CD4-positive, alpha-beta T cell (primary cell): ENCODE results near the gene FHOD3. TPM values are rescaled to one million over a fixed set of nuclear protein-coding genes. Genes with fewer than 3 reads are reported as not detected.

Experiments
- ATAC-seq: fragments of 200-7000 bp; cut with Tn5 transposase; one replicate; pipeline ENCODE4 v1.10.0; 2022; ENCODE audit warnings: mild to moderate bottlenecking; ENCODE audit not compliant: poor library complexity
- CTCF ChIA-PET: fragments of 350-600 bp; sonication (Branson Sonifier 250); formaldehyde crosslinking; loops from one replicate; lab custom pipeline; 2021; ENCODE audit warnings: antibody characterized with exemption, inconsistent platforms; lab: Charles Lee
- POLR2A ChIA-PET: fragments of 350-600 bp; sonication (Branson Sonifier 250); formaldehyde crosslinking; loops from one replicate; lab custom pipeline; 2021; ENCODE audit warnings: antibody characterized with exemption, inconsistent platforms; lab: Charles Lee
- DNase-seq, 14 experiments: peaks; one replicate each; pipeline ENCODE4 v3.0.0-alpha.2; 2013 to 2020; ENCODE audit warnings: mixed read lengths in 2 of 14
- H3K27ac ChIP-seq, 2 donors: one replicate each; pipeline versions ENCODE4 v1.5.1 to v1.7.0; 2013; ENCODE audit warnings: low read length in 2 of 2, low read depth in 1 of 2, mild to moderate bottlenecking in 1 of 2
- H3K27me3 ChIP-seq, 2 experiments: 1 replicate in 1 of 2; 2 replicates in 1 of 2; pipeline versions ENCODE4 v1.6.1 to v1.7.0; 2013; ENCODE audit warnings: low read length in 2 of 2, control low read depth in 1 of 2, mild to moderate bottlenecking in 1 of 2, moderate library complexity in 1 of 2; ENCODE audit not compliant: insufficient read depth in 2 of 2, control insufficient read depth in 1 of 2
- H3K36me3 ChIP-seq: one replicate; pipeline ENCODE4 v1.6.1; 2013; ENCODE audit warnings: low read length, control low read depth; ENCODE audit not compliant: insufficient read depth
- H3K4me1 ChIP-seq: one replicate; pipeline ENCODE4 v1.6.1; 2013; ENCODE audit warnings: low read length, control low read depth; ENCODE audit not compliant: insufficient read depth
- H3K4me3 ChIP-seq: one replicate; pipeline ENCODE4 v1.5.1; 2013; ENCODE audit warnings: mild to moderate bottlenecking, low read length, moderate library complexity
- H3K9me3 ChIP-seq, 2 experiments: 1 replicate in 1 of 2; 2 replicates in 1 of 2; pipeline versions ENCODE4 v1.6.1 to v1.7.0; 2013; ENCODE audit warnings: low read length in 2 of 2, mild to moderate bottlenecking in 2 of 2, control low read depth in 1 of 2, moderate library complexity in 1 of 2; ENCODE audit not compliant: control insufficient read depth in 1 of 2, insufficient read depth in 1 of 2
- H3K27ac Mint-ChIP-seq: one replicate; pipeline ENCODE4 v1.8.0; 2020; ENCODE audit warnings: mixed read lengths
- H3K27me3 Mint-ChIP-seq: one replicate; pipeline ENCODE4 v1.8.0; 2021; ENCODE audit warnings: mixed read lengths
- H3K36me3 Mint-ChIP-seq: one replicate; pipeline ENCODE4 v1.8.0; 2021; ENCODE audit warnings: low read depth, mixed read lengths
- H3K4me1 Mint-ChIP-seq: one replicate; pipeline ENCODE4 v1.8.0; 2021; ENCODE audit warnings: low read depth, mixed read lengths
- H3K4me3 Mint-ChIP-seq: one replicate; pipeline ENCODE4 v1.8.0; 2020; ENCODE audit warnings: mild to moderate bottlenecking, mixed read lengths
- H3K9me3 Mint-ChIP-seq: one replicate; pipeline ENCODE4 v1.8.0; 2020; ENCODE audit warnings: mixed read lengths
- CTCF ChIP-seq: fragments of 200-600 bp; IDR thresholded peaks from one replicate; pipeline ENCODE4 v1.8.0; 2022; ENCODE audit warnings: antibody characterized with exemption, mild to moderate bottlenecking
- intact Hi-C, 2 experiments: fragments of 100-400 bp; cut with DNase I in 1 of 2; cut with micrococcal nuclease in 1 of 2; formaldehyde crosslinking; loops; one replicate each; pipeline versions ENCODE4 v1.15.1 to v1.9.0; 2023 to 2025; cut with DNase I, micrococcal nuclease
- total RNA-seq, 174 experiments: library from RNA in 2 of 174; stranded (reverse) in 2 of 174; gene quantifications; one replicate each; pipeline ENCODE4 v1.2.3 and lab custom pipeline; 2021 to 2026

Gene FHOD3
- total RNA-seq, 2 experiments from 2014 or later: not detected

GRCh38 chr18:36308711-36309435 is 11.4 kb downstream of the FHOD3 start:
- ChIA-PET CTCF (no interaction called here), POLR2A (no interaction called here)
- Mint-ChIP-seq H3K27me3 (peaks cover 78% of the 10 kb centered on the region), H3K36me3 (no peaks in the 10 kb centered on the region), H3K9me3 (no peaks in the 10 kb centered on the region), H3K4me1 (no peaks in the 10 kb centered on the region), H3K27ac (no peak overlapping the region), H3K4me3 (no peak overlapping the region)
- intact Hi-C loops: no loop called here
- Histone ChIP-seq H3K27me3 (peaks cover 24 to 26% of the 10 kb centered on the region in 2 experiments), H3K27ac (no peak overlapping the region), H3K4me1 (no peaks in the 10 kb centered on the region), H3K36me3 (no peaks in the 10 kb centered on the region), H3K9me3 (peaks cover 0 to 6% of the 10 kb centered on the region in 2 experiments), H3K4me3 (no peak overlapping the region)
- no peak for ATAC-seq
- no peak for TF ChIP-seq CTCF
- DNase-seq: no peak

- intact Hi-C loops: no loop called here
- ATAC-seq (no peak), DNase-seq (no peak)
- peaks cover 74% of the 10 kb centered on the region for H3K27me3 Mint-ChIP-seq
- POLR2A ChIA-PET: no interaction called here
- no peaks in the 10 kb centered on the region for H3K36me3 Mint-ChIP-seq
- no peak overlapping the region for H3K4me3 ChIP-seq
- no peaks in the 10 kb centered on the region for H3K4me1 ChIP-seq
- H3K27ac ChIP-seq: no peak overlapping the region
- peaks cover 0 to 6% of the 10 kb centered on the region in 2 experiments for H3K9me3 ChIP-seq
- H3K9me3 Mint-ChIP-seq: no peaks in the 10 kb centered on the region
- H3K4me1 Mint-ChIP-seq: no peaks in the 10 kb centered on the region
- H3K4me3 Mint-ChIP-seq: no peak overlapping the region
- H3K27me3 ChIP-seq: peaks cover 24 to 27% of the 10 kb centered on the region in 2 experiments
- CTCF ChIA-PET: no interaction called here
- no peaks in the 10 kb centered on the region for H3K36me3 ChIP-seq
- H3K27ac Mint-ChIP-seq: no peak overlapping the region
- no peak for TF ChIP-seq CTCF
Observed at GRCh38 chr18:36309436-36310391, 12.2 kb downstream of the FHOD3 start.

- Histone ChIP-seq H3K9me3 (peaks cover 0 to 6% of the 10 kb centered on the region in 2 experiments), H3K36me3 (no peaks in the 10 kb centered on the region), H3K27me3 (peaks cover 22 to 27% of the 10 kb centered on the region in 2 experiments), H3K4me3 (no peak overlapping the region), H3K4me1 (no peaks in the 10 kb centered on the region), H3K27ac (no peak overlapping the region)
- DNase-seq (no peak), ATAC-seq (no peak)
- H3K4me3 Mint-ChIP-seq: no peak overlapping the region
- no peaks in the 10 kb centered on the region for H3K4me1 Mint-ChIP-seq
- H3K27me3 Mint-ChIP-seq: peaks cover 61% of the 10 kb centered on the region
- H3K36me3 Mint-ChIP-seq: no peaks in the 10 kb centered on the region
- no peak overlapping the region for H3K27ac Mint-ChIP-seq
- CTCF ChIA-PET: interaction anchor here (0.6 kb wide), 1 partner anchor 249 kb away, joined by 3 read pairs; no protein-coding TSS in a partner anchor
- intact Hi-C loops: no loop called here
- POLR2A ChIA-PET: no interaction called here
- TF ChIP-seq CTCF: no peak
- no peaks in the 10 kb centered on the region for H3K9me3 Mint-ChIP-seq
Observed at GRCh38 chr18:36311026-36311570, 13.6 kb downstream of the FHOD3 start.
